K562 (cell line): ENCODE data around the gene ERN1. TPM values are rescaled to one million over a fixed set of nuclear protein-coding genes. Genes with fewer than 3 reads are reported as not detected.

Experiments
- ATAC-seq: fragments of 200-7000 bp; cut with Tn5 transposase; 3 replicates; pipeline ENCODE4 v1.9.1; 2020; ENCODE audit warnings: moderate library complexity
- BruUV-seq: library from RNA; stranded (reverse); fragments of 400-500 nt; replicated peaks from 2 replicates; lab custom pipeline; 2021; lab: Mats Ljungman, UMichigan
- CTCF ChIA-PET: fragments of 300-600 bp; formaldehyde crosslinking; extraction: SDS; loops from one replicate; lab custom pipeline; 2021; ENCODE audit warnings: low intra/inter-chr PET ratio; lab: Yijun Ruan, JAX
- POLR2A ChIA-PET: fragments of 300-600, 350-650 bp; sonication (Branson Sonifier 250); formaldehyde crosslinking; extraction: SDS; loops from one replicate; lab custom pipeline; 2021; ENCODE audit warnings: antibody characterized with exemption, inconsistent platforms; lab: Yijun Ruan, JAX
- DNase-seq, 4 experiments: peaks; one replicate each; pipeline versions ENCODE4 v3.0.0 to v3.0.0-alpha.2; 2011 to 2018; ENCODE audit warnings: low spot score in 3 of 4, mixed read lengths in 3 of 4; ENCODE audit errors: extremely low read depth in 1 of 4
- FAIRE-seq: peaks from 2 replicates; lab custom pipeline; 2011; peaks lifted over from hg19 to GRCh38; lab: Jason Lieb, UNC
- H2AFZ ChIP-seq: 2 replicates; pipeline ENCODE4 v1.6.0; 2011; ENCODE audit warnings: low read depth, low read length, control low read depth, inconsistent platforms
- H3K27ac ChIP-seq: fragments of 200-600 bp; 3 replicates; pipeline ENCODE4 v1.8.0; 2011; ENCODE audit warnings: low read depth, mild to moderate bottlenecking, control low read depth, inconsistent platforms, low read length, moderate library complexity, mixed read lengths; ENCODE audit errors: extremely low read depth
- H3K27me3 ChIP-seq, 2 experiments: fragments of 300-600 bp in 1 of 2; 2 replicates in 1 of 2; 3 replicates in 1 of 2; pipeline versions ENCODE4 v1.6.0 to v1.8.0; 2011; ENCODE audit warnings: inconsistent platforms in 2 of 2, low read length in 2 of 2, mild to moderate bottlenecking in 1 of 2, mixed read lengths in 1 of 2, moderate library complexity in 1 of 2; ENCODE audit not compliant: control insufficient read depth in 2 of 2, insufficient read depth in 2 of 2
- H3K36me3 ChIP-seq: fragments of 300-600 bp; 3 replicates; pipeline ENCODE4 v1.8.0; 2011; ENCODE audit warnings: mild to moderate bottlenecking, low read length, inconsistent platforms; ENCODE audit not compliant: control insufficient read depth, insufficient read depth
- H3K4me1 ChIP-seq, 2 experiments: fragments of 200-600 bp in 1 of 2; replicated peaks in 1 of 2; 2 replicates in 1 of 2; 3 replicates in 1 of 2; pipeline versions ENCODE4 v1.5.1 to v1.8.0; 2011; ENCODE audit warnings: inconsistent platforms in 2 of 2, low read length in 2 of 2, mild to moderate bottlenecking in 1 of 2, mixed read lengths in 1 of 2, moderate library complexity in 1 of 2; ENCODE audit not compliant: control insufficient read depth in 2 of 2, insufficient read depth in 2 of 2
- H3K4me2 ChIP-seq: 2 replicates; pipeline ENCODE4 v1.6.1; 2011; ENCODE audit warnings: low read length, control low read depth, inconsistent platforms, mixed read lengths; ENCODE audit not compliant: insufficient read depth
- H3K4me3 ChIP-seq: fragments of 200-600 bp; sonication (generic), shearing (Covaris generic); 2 replicates; pipeline ENCODE4 v1.5.1; 2016; ENCODE audit warnings: control low read depth, inconsistent platforms
- H3K79me2 ChIP-seq: fragments of 200-600 bp; 3 replicates; pipeline ENCODE4 v1.8.0; 2011; ENCODE audit warnings: low read length, inconsistent platforms; ENCODE audit not compliant: control insufficient read depth, insufficient read depth
- H3K9ac ChIP-seq, 2 experiments: 2 replicates each; pipeline versions ENCODE4 v1.6.0 to v1.6.1; 2011; ENCODE audit warnings: low read depth in 2 of 2, low read length in 2 of 2, control low read depth in 1 of 2, inconsistent platforms in 1 of 2, mild to moderate bottlenecking in 1 of 2, mixed read lengths in 1 of 2; ENCODE audit not compliant: insufficient read depth in 1 of 2
- H3K9me1 ChIP-seq: one replicate; pipeline ENCODE4 v1.6.0; 2011; ENCODE audit warnings: inconsistent platforms, mild to moderate bottlenecking, low read length, moderate library complexity; ENCODE audit not compliant: control insufficient read depth, insufficient read depth
- H3K9me3 ChIP-seq: replicated peaks from 2 replicates; pipeline ENCODE4 v1.5.1; 2011; ENCODE audit warnings: low read depth, low read length, inconsistent platforms; ENCODE audit not compliant: control insufficient read depth, insufficient read depth
- H4K20me1 ChIP-seq: replicated peaks from 2 replicates; pipeline ENCODE4 v1.6.1; 2011; ENCODE audit warnings: low read length, inconsistent platforms, mixed read lengths; ENCODE audit not compliant: control insufficient read depth, insufficient read depth
- CREM ChIP-seq: IDR thresholded peaks from 2 replicates; pipeline ENCODE4 v1.6.1; 2014; ENCODE audit warnings: antibody characterized with exemption, low read depth
- FOSL1 ChIP-seq: fragments of 200-800 bp; sonication (Bioruptor generic); conservative IDR thresholded peaks from 2 replicates; pipeline ENCODE4 v1.6.1; 2016; ENCODE audit warnings: missing genetic modification characterization, missing compliant biosample characterization
- JUN ChIP-seq, 2 experiments: sonication (generic) in 1 of 2; formaldehyde crosslinking in 1 of 2; IDR thresholded peaks; 2 replicates each; pipeline versions ENCODE4 v1.6.1 to v1.8.0; 2012 to 2022; ENCODE audit warnings: borderline replicate concordance in 2 of 2, mild to moderate bottlenecking in 2 of 2, improper control_type of control experiment in 1 of 2, low read depth in 1 of 2, low read length in 1 of 2, missing genetic modification reagents in 1 of 2
- SIRT6 ChIP-seq: IDR thresholded peaks from one replicate; pipeline ENCODE4 v1.6.1; 2012; ENCODE audit warnings: low read depth, mild to moderate bottlenecking, control low read depth, inconsistent platforms, low read length, moderate library complexity
- SMARCA5 ChIP-seq: fragments of 450-650 bp; IDR thresholded peaks from 2 replicates; pipeline ENCODE4 v1.6.1; 2016
- SPI1 ChIP-seq: IDR thresholded peaks from 2 replicates; pipeline ENCODE4 v1.6.1; 2011; ENCODE audit warnings: low read depth, low read length, control low read depth, borderline replicate concordance
- ZNF253 ChIP-seq: fragments of 250-450 bp; sonication (Bioruptor Pico); conservative IDR thresholded peaks from 2 replicates; pipeline ENCODE4 v1.6.1; 2021; ENCODE audit warnings: mild to moderate bottlenecking
- WGBS: fragments of 100-300 bp; shearing (Covaris generic); methylation state at CpG from one replicate; pipeline ENCODE4 v1.1.6; 2016; ENCODE audit warnings: low coverage, mixed read lengths; ENCODE audit not compliant: insufficient coverage; ENCODE audit errors: missing lambda C conversion rate; 5-methylcytosine and 5-hydroxymethylcytosine counted together
- in situ Hi-C: fragments of 300-500 bp; cut with MboI; formaldehyde crosslinking; loops from 4 replicates; pipeline ENCODE4 v1.15.0; 2018; ENCODE audit warnings: inconsistent platforms, mixed read lengths
- intact Hi-C: fragments of 100-400 bp; cut with micrococcal nuclease; formaldehyde crosslinking; loops from 2 replicates; pipeline ENCODE4 v1.14.2; 2022
- polyA plus RNA-seq, 8 experiments: library from polyadenylated mRNA; depleted of rRNA in 4 of 8; stranded (reverse) in 5 of 8; unstranded in 3 of 8; fragments of >200 nt; fragmentation: Nextera tagmentation in 2 of 8; fragmentation: Illumina TruSeq in 1 of 8; extraction: Ambion mirVana in 2 of 8; extraction: Trizol in 1 of 8; gene quantifications; 2 replicates each; pipeline versions ENCODE4 v1.2.1 to v1.2.3, GENCODE V29; 2011 to 2014; ENCODE audit warnings: inconsistent platforms in 1 of 8, missing spikeins in 1 of 8
- total RNA-seq, 7 experiments: library from RNA; depleted of rRNA in 6 of 7; stranded (reverse); fragments of >200 nt in 6 of 7; fragmentation: Illumina TruSeq in 2 of 7; extraction: Trizol in 2 of 7; gene quantifications; 2 replicates each; pipeline versions ENCODE4 v1.2.1 to v1.2.3, GENCODE V29; 2011 to 2021; ENCODE audit warnings: low replicate concordance in 1 of 7

The ERN1 gene
- total and polyA plus RNA-seq, 9 of the 15 experiments (the other 6 are each of a cell fraction or from before 2014, with no cell fraction given) = 2.1 to 22.5 (median 7.3) TPM

GRCh38 chr17:64174686-64175456, 44.9 kb upstream of the ERN1 start:
- POLR2A ChIA-PET = interaction anchor here (0.9 to 1.1 kb wide), 2 partner anchors 29 to 255 kb away, joined by 3 read pairs; no protein-coding TSS in a partner anchor
- FAIRE-seq = no peak
- H3K9me1 ChIP-seq = no peaks in the 10 kb centered on the region
- no peak for ATAC-seq
- no peaks in the 10 kb centered on the region for H3K27me3 ChIP-seq
- in situ Hi-C loops (no loop called here), intact Hi-C loops (no loop called here)
- H3K9me3 ChIP-seq = no peaks in the 10 kb centered on the region
- H3K4me2 ChIP-seq = no peak overlapping the region
- CTCF ChIA-PET = no interaction called here
- no peaks in the 10 kb centered on the region for H3K4me1 ChIP-seq
- peaks cover 72% of the 10 kb centered on the region for H3K36me3 ChIP-seq
- H3K79me2 ChIP-seq = no peaks in the 10 kb centered on the region
- H3K9ac ChIP-seq = no peak overlapping the region
- WGBS = 90% methylated on average over 7 of the region's 7 CpGs
- DNase-seq = no peak
- H2AFZ ChIP-seq = no peak overlapping the region
- no peak overlapping the region for H3K27ac ChIP-seq
- TF ChIP-seq CREM (no peak), JUN (IDR thresholded peaks at IDR 0.05; ENCODE audit: borderline replicate concordance, low read depth, low read length) (no peak), JUN (CRISPR knock-in tag; IDR thresholded peaks at IDR 0.05; ENCODE audit: borderline replicate concordance) (no peak), SIRT6 (no peak), SMARCA5 (no peak), SPI1 (peak; percentile 59; the same call in 1 of the 2 replicates), FOSL1 (tag) (0 out of 2 replicates have a peak, but pooled peaks have one; percentile 18), ZNF253 (CRISPR knock-in tag) (no peak)
- no peaks in the 10 kb centered on the region for H4K20me1 ChIP-seq
- BruUV-seq = no TSS peak
- no peak overlapping the region for H3K4me3 ChIP-seq
